Omental fat pad (tissue), 4 donors: Measurements from ENCODE around the gene PRKCA. TPM values are rescaled to one million over a fixed set of nuclear protein-coding genes. Genes with fewer than 3 reads are reported as not detected.

ENCODE experiments used
- ATAC-seq: fragments of 150-250 bp; one replicate; pipeline ENCODE4 v1.9.1; 2016; ENCODE audit warnings: mild to moderate bottlenecking, moderate library complexity; ENCODE audit not compliant: low FRiP score
- DNase-seq: peaks from one replicate; pipeline ENCODE4 v3.0.0-alpha.2; 2019; ENCODE audit warnings: low spot score
- total RNA-seq, 4 donors: library from RNA; depleted of rRNA; stranded (reverse); fragments of >200 nt; gene quantifications; one replicate each; pipeline ENCODE4 v1.1.0, GENCODE V29; 2016
- TF ChIP-seq, protein P1 (sequence below), 3 donors: fragments of 450-650 bp; IDR thresholded peaks; one replicate each; pipeline ENCODE4 v1.5.1; 2016 to 2017; ENCODE audit warnings: antibody characterized with exemption in 3 of 3, mild to moderate bottlenecking in 3 of 3, moderate library complexity in 2 of 3

Gene PRKCA
- total RNA-seq, 4 donors from 2014 or later, result 6.7 to 14.3 (median 10.3) TPM

DNA sequence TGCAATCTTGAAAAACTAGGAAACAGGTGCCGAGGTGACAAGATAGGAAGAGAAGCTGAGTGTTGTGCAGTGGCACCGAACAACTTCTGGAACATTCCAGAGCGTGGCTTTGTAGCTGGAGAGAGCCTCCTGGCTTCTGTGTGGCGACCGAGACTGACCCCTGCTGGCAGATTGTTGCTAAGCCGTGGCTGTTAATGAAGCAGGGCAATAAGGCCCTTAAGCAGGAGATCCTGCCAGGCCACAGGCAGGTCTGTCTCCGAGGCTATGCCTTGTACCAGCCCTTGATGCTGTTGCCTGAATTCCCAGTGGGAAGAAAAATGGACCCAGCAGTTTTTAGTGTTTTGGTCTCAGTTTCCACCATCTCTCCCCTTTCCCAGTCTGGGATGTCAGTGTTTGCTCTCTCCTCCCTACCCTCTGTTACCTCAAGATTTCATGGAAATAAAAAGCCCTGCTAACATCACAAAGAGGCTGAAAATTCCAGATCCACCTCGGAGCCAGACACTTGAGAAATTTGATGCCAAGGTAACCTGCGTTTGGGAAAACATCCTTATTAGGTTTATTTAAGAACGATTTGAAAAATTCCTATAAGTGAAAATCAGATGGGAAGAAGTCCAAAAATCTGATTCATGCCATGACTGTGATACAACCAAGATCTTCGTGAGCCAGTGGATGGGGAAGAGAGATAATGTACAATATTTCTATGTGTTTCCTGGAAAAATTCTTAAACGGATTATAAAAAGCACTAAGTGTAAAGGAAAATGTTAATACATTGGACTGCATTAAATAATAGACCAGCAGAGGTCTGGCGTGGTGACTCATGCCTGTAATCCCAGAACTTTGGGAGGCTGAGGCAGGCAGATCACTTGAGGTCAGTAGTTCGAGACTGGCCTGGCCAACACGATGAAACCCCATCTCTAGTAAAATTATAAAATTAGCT lies 265.1 kb downstream of the PRKCA start:
- peak; percentile 84 for DNase-seq
- peak; percentile 75 for ATAC-seq
- TF ChIP-seq, protein P1, sequence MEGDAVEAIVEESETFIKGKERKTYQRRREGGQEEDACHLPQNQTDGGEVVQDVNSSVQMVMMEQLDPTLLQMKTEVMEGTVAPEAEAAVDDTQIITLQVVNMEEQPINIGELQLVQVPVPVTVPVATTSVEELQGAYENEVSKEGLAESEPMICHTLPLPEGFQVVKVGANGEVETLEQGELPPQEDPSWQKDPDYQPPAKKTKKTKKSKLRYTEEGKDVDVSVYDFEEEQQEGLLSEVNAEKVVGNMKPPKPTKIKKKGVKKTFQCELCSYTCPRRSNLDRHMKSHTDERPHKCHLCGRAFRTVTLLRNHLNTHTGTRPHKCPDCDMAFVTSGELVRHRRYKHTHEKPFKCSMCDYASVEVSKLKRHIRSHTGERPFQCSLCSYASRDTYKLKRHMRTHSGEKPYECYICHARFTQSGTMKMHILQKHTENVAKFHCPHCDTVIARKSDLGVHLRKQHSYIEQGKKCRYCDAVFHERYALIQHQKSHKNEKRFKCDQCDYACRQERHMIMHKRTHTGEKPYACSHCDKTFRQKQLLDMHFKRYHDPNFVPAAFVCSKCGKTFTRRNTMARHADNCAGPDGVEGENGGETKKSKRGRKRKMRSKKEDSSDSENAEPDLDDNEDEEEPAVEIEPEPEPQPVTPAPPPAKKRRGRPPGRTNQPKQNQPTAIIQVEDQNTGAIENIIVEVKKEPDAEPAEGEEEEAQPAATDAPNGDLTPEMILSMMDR (IDR thresholded peaks at IDR 0.05), result peak in 2 of 3 donors; percentile 49 to 51

DNA sequence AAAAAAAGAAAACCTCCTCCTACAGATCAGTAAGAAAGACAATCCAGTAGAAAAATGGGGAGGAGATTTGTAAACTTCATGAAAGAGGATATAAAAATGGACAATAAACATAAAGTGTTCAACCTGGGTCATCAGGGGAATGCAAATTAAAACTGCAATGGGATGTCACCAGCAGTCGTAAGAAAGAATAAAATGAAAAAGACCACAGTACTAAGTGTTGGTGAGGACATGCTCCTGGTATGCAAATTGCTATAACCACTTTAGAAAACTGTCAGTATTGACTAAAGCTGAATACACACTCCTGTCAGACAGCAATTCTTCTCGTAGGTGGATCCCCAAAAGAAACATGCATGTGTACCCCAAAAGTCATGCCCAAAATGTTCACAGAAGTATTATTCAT lies 267.2 kb downstream of the PRKCA start:
- DNase-seq (no peak), ATAC-seq (no peak)
- TF ChIP-seq, protein P1 (IDR thresholded peaks at IDR 0.05), result no peak

DNA sequence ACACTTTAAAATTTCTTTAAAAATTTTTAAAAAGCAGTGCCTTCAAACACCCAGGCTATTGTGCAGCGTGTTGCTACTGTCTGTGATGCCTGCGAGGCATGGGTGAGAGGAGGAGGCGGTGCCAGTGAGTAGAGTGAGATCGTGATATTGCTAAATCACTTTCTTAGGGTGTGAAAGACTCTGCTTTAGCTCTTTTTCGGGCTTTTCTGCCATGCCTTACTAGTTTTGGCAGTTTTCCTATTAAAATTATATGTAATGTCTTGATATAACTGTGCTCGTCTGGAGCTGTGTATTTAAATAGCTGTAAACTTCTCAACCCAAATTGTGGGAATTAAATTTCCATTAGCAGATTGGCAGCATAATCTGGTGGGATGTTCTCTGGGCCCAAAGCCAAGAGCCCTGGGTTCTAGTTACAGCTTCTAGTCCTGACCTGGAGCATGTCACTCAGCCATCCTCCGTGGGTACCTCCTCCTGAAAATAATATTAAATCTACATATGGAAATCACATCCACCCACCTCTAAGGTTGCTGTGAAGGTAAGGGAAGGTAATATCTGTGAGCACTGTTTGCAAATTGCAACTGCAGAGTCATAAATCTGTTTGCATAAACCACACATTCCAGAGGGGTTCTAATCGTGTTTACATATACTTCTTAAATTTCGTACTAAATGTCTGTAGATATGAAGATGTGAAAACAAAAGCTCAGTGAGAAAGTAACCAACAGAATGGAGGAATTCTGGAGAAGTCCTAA lies 268.2 kb downstream of the PRKCA start:
- no peak for ATAC-seq

DNA sequence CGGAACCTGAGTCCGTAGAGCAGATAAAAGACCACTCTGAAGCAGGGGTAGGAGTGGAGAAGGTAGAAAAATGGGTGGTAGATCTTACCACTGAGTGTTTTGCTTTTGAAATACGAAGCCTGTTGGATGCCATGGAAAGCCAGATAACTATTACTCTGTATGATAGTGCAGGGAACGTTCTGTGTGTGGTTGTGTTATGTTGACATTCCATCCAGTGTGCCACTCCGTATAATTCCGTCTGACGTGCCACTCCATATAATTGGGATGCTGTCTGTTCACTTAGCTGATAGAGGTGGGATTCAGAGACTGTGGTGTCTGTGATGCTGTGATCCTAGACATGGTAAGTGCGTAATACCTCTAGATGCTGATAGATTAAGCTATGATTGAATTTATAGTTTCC lies 269.3 kb downstream of the PRKCA start:
- no peak for ATAC-seq
- DNase-seq, result no peak
- TF ChIP-seq, protein P1 (IDR thresholded peaks at IDR 0.05), result no peak

More for the DNA sequence above, 268.2 kb downstream of the PRKCA start:
- DNase-seq, result no peak
- TF ChIP-seq, protein P1 (IDR thresholded peaks at IDR 0.05), result no peak

DNA sequence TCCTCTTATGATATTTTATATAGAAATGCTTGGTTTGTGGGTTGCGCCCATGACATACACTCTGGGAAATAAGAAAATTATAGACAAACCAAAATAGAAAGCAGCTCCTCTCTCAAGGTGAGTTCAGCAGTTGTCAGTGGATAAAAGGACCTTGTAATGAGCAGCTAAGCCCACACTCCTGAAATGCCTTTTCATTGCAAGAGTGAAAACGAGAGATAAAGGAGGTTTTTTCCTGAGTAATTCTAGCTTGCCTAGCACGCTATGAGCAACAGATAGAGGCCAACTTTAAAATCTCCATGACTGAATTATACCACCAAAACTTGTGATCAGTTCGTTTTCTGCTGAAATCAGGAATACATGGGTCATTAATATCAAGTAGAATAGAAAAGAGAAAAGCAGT lies 270.7 kb downstream of the PRKCA start:
- DNase-seq (no peak), ATAC-seq (no peak)
- TF ChIP-seq, protein P1 (IDR thresholded peaks at IDR 0.05), result no peak

DNA sequence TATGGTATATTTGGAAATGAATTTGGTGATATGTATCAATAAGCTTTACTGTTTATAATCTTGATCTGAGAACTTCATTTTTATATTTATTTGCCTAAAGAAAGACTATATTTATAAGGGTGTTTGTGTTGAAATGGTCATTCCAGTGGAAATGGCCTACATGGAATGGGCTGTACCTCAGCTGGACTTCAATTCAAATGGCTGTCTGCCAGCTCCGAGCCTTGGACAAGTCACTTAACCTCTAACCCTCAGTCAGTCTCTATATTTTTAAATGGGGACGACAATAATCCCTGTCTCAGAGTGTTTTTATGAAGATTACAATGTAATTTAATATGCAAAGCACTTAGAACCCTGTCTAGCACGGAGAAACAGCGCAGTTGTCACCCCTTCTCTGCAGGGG lies 271.7 kb downstream of the PRKCA start:
- DNase-seq (no peak), ATAC-seq (no peak)
- TF ChIP-seq, protein P1 (IDR thresholded peaks at IDR 0.05), result no peak
